Smooth muscle cell (in vitro differentiated cells): ENCODE measurements around the gene VAPB. TPM values are rescaled to one million over a fixed set of nuclear protein-coding genes. Genes with fewer than 3 reads are reported as not detected.

ENCODE experiments used
- DNase-seq: peaks from one replicate; lab custom pipeline; 2025; ENCODE audit not compliant: unreplicated experiment; lab: John Stamatoyannopoulos, UW
- H2AFZ ChIP-seq: fragments of 200-600 bp; sonication (generic); 2 replicates; pipeline ENCODE4 v1.6.0; 2016; ENCODE audit warnings: antibody characterized with exemption, low read depth, mild to moderate bottlenecking
- H3F3A ChIP-seq: fragments of 200-600 bp; sonication (generic); 2 replicates; pipeline ENCODE4 v1.6.0; 2017; ENCODE audit warnings: antibody characterized with exemption, low read depth
- H3K27ac ChIP-seq: fragments of 200-600 bp; sonication (generic); 2 replicates; pipeline ENCODE4 v1.5.1; 2016; ENCODE audit warnings: low read depth, mild to moderate bottlenecking
- H3K27me3 ChIP-seq: fragments of 200-600 bp; sonication (generic); 2 replicates; pipeline ENCODE4 v1.6.1; 2016; ENCODE audit warnings: low read depth, mild to moderate bottlenecking
- H3K36me3 ChIP-seq: fragments of 200-600 bp; sonication (generic); 2 replicates; pipeline ENCODE4 v1.5.1; 2016; ENCODE audit warnings: low read depth
- H3K4me1 ChIP-seq: fragments of 200-600 bp; sonication (generic); 2 replicates; pipeline ENCODE4 v1.5.1; 2016; ENCODE audit warnings: low read depth
- H3K4me2 ChIP-seq: fragments of 200-600 bp; sonication (generic); 2 replicates; pipeline ENCODE4 v1.6.0; 2016; ENCODE audit warnings: mild to moderate bottlenecking
- H3K4me3 ChIP-seq: fragments of 200-600 bp; sonication (generic); 2 replicates; pipeline ENCODE4 v1.5.1; 2016; ENCODE audit warnings: mild to moderate bottlenecking
- H3K79me2 ChIP-seq: fragments of 200-600 bp; sonication (generic); 2 replicates; pipeline ENCODE4 v1.6.0; 2016; ENCODE audit warnings: low read depth, mild to moderate bottlenecking
- H3K9ac ChIP-seq: fragments of 200-600 bp; sonication (generic); 2 replicates; pipeline ENCODE4 v1.6.0; 2016; ENCODE audit warnings: low read depth
- H3K9me3 ChIP-seq: fragments of 200-600 bp; sonication (generic); replicated peaks from 2 replicates; pipeline ENCODE4 v1.5.1; 2016; ENCODE audit warnings: low read depth
- H4K20me1 ChIP-seq: fragments of 200-600 bp; sonication (generic); 2 replicates; pipeline ENCODE4 v1.6.0; 2016; ENCODE audit warnings: low read depth
- CTCF ChIP-seq: fragments of 200-600 bp; sonication (generic); IDR thresholded peaks from 2 replicates; pipeline ENCODE4 v1.5.1; 2017; ENCODE audit warnings: borderline replicate concordance, mild to moderate bottlenecking, antibody characterized with exemption; ENCODE audit not compliant: insufficient read depth, poor library complexity, severe bottlenecking
- WGBS: methylation state at CpG from one replicate; pipeline ENCODE4 v1.1.7; 2016; ENCODE audit warnings: low lambda C conversion rate; 5-methylcytosine and 5-hydroxymethylcytosine counted together
- polyA plus RNA-seq: library from polyadenylated mRNA; unstranded; fragments of >200 nt; fragmentation: Nextera tagmentation; extraction: Ambion mirVana; gene quantifications from 2 replicates; pipeline ENCODE4 v1.2.1, GENCODE V29; 2016
- total RNA-seq: library from RNA; depleted of rRNA; stranded (reverse); fragments of >200 nt; gene quantifications from 2 replicates; pipeline ENCODE4 v1.2.3, GENCODE V29; 2014

Gene VAPB
- total and polyA plus RNA-seq, 2 experiments from 2014 or later: 14.9 to 28.2 TPM

GRCh38 chr20:58461899-58462298 lies 72.9 kb downstream of the VAPB start:
- no peak for TF ChIP-seq CTCF
- Histone ChIP-seq H3K27ac (peak overlapping the region; percentile 60), H3K36me3 (no peaks in the 10 kb centered on the region), H3K9me3 (no peaks in the 10 kb centered on the region), H3K4me1 (peaks cover 11% of the 10 kb centered on the region), H3K4me3 (no peak overlapping the region), H3F3A (peaks cover 16% of the 10 kb centered on the region), H3K4me2 (no peak overlapping the region), H2AFZ (no peak overlapping the region), H3K9ac (no peak overlapping the region), H3K27me3 (no peaks in the 10 kb centered on the region), H3K79me2 (no peaks in the 10 kb centered on the region), H4K20me1 (peaks cover under 1% of the 10 kb centered on the region)
- DNase-seq: no peak
- WGBS: 73% methylated on average over 6 of the region's 6 CpGs

- no peak for DNase-seq
These were observed 74.2 kb downstream of the VAPB start for GRCh38 chr20:58463256-58463655.

GRCh38 chr20:58464838-58465237 lies 75.8 kb downstream of the VAPB start:
- H3K9me3 ChIP-seq: no peaks in the 10 kb centered on the region
- WGBS: 40% methylated on average over 8 of the region's 8 CpGs

More at GRCh38 chr20:58463256-58463655, 74.2 kb downstream of the VAPB start:
- no peak for TF ChIP-seq CTCF
- Histone ChIP-seq H3K36me3 (no peaks in the 10 kb centered on the region), H3F3A (peaks cover 8% of the 10 kb centered on the region), H3K4me1 (peaks cover 11% of the 10 kb centered on the region), H3K27me3 (no peaks in the 10 kb centered on the region), H3K27ac (peak overlapping the region; percentile 62), H3K9me3 (no peaks in the 10 kb centered on the region), H3K79me2 (no peaks in the 10 kb centered on the region), H3K9ac (no peak overlapping the region), H4K20me1 (no peaks in the 10 kb centered on the region), H3K4me3 (no peak overlapping the region), H2AFZ (no peak overlapping the region), H3K4me2 (no peak overlapping the region)
- WGBS: 67% methylated on average over 10 of the region's 10 CpGs

More at GRCh38 chr20:58464838-58465237, 75.8 kb downstream of the VAPB start:
- Histone ChIP-seq H3F3A (no peaks in the 10 kb centered on the region), H4K20me1 (no peaks in the 10 kb centered on the region), H3K9ac (peak overlapping the region; percentile 29), H3K4me1 (peaks cover 11% of the 10 kb centered on the region), H3K79me2 (no peaks in the 10 kb centered on the region), H3K36me3 (no peaks in the 10 kb centered on the region), H3K27me3 (no peaks in the 10 kb centered on the region), H3K4me3 (no peak overlapping the region), H3K27ac (peak overlapping the region; percentile 55), H3K4me2 (peak overlapping the region; percentile 72), H2AFZ (no peak overlapping the region)
- TF ChIP-seq CTCF: no peak
- DNase-seq: no peak
